HCT116 (cell line): ENCODE results near the gene ZNF532. TPM values are rescaled to one million over a fixed set of nuclear protein-coding genes. Genes with fewer than 3 reads are reported as not detected.

ENCODE experiments used
- ATAC-seq: fragments of 200-7000 bp; cut with Tn5 transposase; 2 replicates; pipeline ENCODE4 v1.9.1; 2020; ENCODE audit warnings: mild to moderate bottlenecking, moderate library complexity
- BruUV-seq: library from RNA; stranded (reverse); fragments of 400-500 nt; replicated peaks from 2 replicates; lab custom pipeline; 2021; lab: Mats Ljungman, UMichigan
- CTCF ChIA-PET: fragments of 300-600 bp; sonication (Branson Sonifier 250); formaldehyde crosslinking; loops from one replicate; lab custom pipeline; 2021; ENCODE audit warnings: antibody characterized with exemption; lab: Charles Lee
- POLR2A ChIA-PET: fragments of 300-600, 350-600 bp; sonication (Branson Sonifier 250); formaldehyde crosslinking; loops from one replicate; lab custom pipeline; 2021; ENCODE audit warnings: antibody characterized with exemption; lab: Charles Lee
- RAD21 ChIA-PET, 2 experiments: fragments of 300-600 bp; sonication (Branson Sonifier 250); formaldehyde crosslinking; loops; one replicate each; lab custom pipeline; 2023; ENCODE audit warnings: low total read pairs in 2 of 2; ENCODE audit not compliant: uncharacterized antibody in 2 of 2, unreplicated experiment in 2 of 2, low non-redundant PET in 1 of 2; lab: Charles Lee
- DNase-seq: peaks from one replicate; pipeline ENCODE4 v3.0.0-alpha.2; 2010; ENCODE audit warnings: low read depth, low spot score
- H2AFZ ChIP-seq: fragments of 200-600 bp; shearing (Covaris generic), sonication (generic); 2 replicates; pipeline ENCODE4 v1.6.1; 2017; ENCODE audit warnings: low read depth, mixed run types, mixed read lengths, antibody characterized with exemption, low read length; ENCODE audit not compliant: poor library complexity, severe bottlenecking
- H3K27ac ChIP-seq: 2 replicates; pipeline ENCODE4 v1.5.1; 2012; ENCODE audit warnings: low read depth, low read length
- H3K27me3 ChIP-seq: fragments of 200-600 bp; sonication (generic); 2 replicates; pipeline ENCODE4 v1.6.1; 2016; ENCODE audit warnings: mixed run types, low read length, mixed read lengths; ENCODE audit not compliant: insufficient read depth
- H3K36me3 ChIP-seq, 2 experiments: fragments of 200-500 bp in 1 of 2; fragments of 200-600 bp in 1 of 2; sonication (Bioruptor generic) in 1 of 2; sonication (generic) in 1 of 2; 2 replicates each; pipeline versions ENCODE4 v1.5.1 to v1.6.1; 2014 to 2016; ENCODE audit warnings: low read length in 2 of 2, inconsistent platforms in 1 of 2, mixed read lengths in 1 of 2, mixed run types in 1 of 2; ENCODE audit not compliant: insufficient read depth in 2 of 2, control insufficient read depth in 1 of 2
- H3K4me1 ChIP-seq, 2 experiments: fragments of 200-600 bp in 1 of 2; sonication (generic) in 1 of 2; 2 replicates each; pipeline versions ENCODE4 v1.5.1 to v1.6.1; 2012 to 2017; ENCODE audit warnings: low read length in 2 of 2, inconsistent platforms in 1 of 2, mild to moderate bottlenecking in 1 of 2, mixed read lengths in 1 of 2, mixed run types in 1 of 2, moderate library complexity in 1 of 2; ENCODE audit not compliant: insufficient read depth in 2 of 2, control insufficient read depth in 1 of 2
- H3K4me2 ChIP-seq: fragments of 200-600 bp; sonication (generic); 2 replicates; pipeline ENCODE4 v1.6.1; 2017; ENCODE audit warnings: mixed run types, low read length, mixed read lengths
- H3K4me3 ChIP-seq, 2 experiments: fragments of 200-600 bp in 1 of 2; sonication (generic) in 1 of 2; replicated peaks in 1 of 2; 2 replicates each; pipeline ENCODE4 v1.5.1; 2011 to 2016; ENCODE audit warnings: low read length in 2 of 2, control low read depth in 1 of 2, low read depth in 1 of 2, mild to moderate bottlenecking in 1 of 2, mixed read lengths in 1 of 2, mixed run types in 1 of 2
- H3K79me2 ChIP-seq: fragments of 200-600 bp; sonication (generic); 2 replicates; pipeline ENCODE4 v1.6.1; 2017; ENCODE audit warnings: mild to moderate bottlenecking, mixed run types, low read length, moderate library complexity, mixed read lengths; ENCODE audit not compliant: insufficient read depth
- H3K9ac ChIP-seq: fragments of 200-600 bp; sonication (generic); 2 replicates; pipeline ENCODE4 v1.6.1; 2016; ENCODE audit warnings: low read length, mixed read lengths
- H3K9me2 ChIP-seq: fragments of 200-600 bp; sonication (generic), shearing (Covaris generic); 2 replicates; pipeline ENCODE4 v1.6.1; 2017; ENCODE audit warnings: mixed run types, mild to moderate bottlenecking, moderate library complexity; ENCODE audit not compliant: insufficient read depth
- H3K9me3 ChIP-seq, 2 experiments: fragments of 200-500 bp in 1 of 2; fragments of 200-600 bp in 1 of 2; sonication (Bioruptor generic) in 1 of 2; sonication (generic) in 1 of 2; 2 replicates each; pipeline ENCODE4 v1.6.1; 2014 to 2017; ENCODE audit warnings: low read length in 2 of 2, mixed read lengths in 2 of 2, inconsistent platforms in 1 of 2, low read depth in 1 of 2, mild to moderate bottlenecking in 1 of 2, mixed run types in 1 of 2, moderate library complexity in 1 of 2; ENCODE audit not compliant: control insufficient read depth in 1 of 2, insufficient read depth in 1 of 2
- H4K20me1 ChIP-seq: fragments of 200-600 bp; sonication (generic), shearing (Covaris generic); 2 replicates; pipeline ENCODE4 v1.6.1; 2017; ENCODE audit warnings: mixed run types, mild to moderate bottlenecking, moderate library complexity; ENCODE audit not compliant: insufficient read depth
- CBX3 ChIP-seq: IDR thresholded peaks from 2 replicates; pipeline ENCODE4 v1.6.1; 2012; ENCODE audit warnings: low read depth
- CEBPB ChIP-seq: IDR thresholded peaks from 2 replicates; pipeline ENCODE4 v1.6.1; 2012; ENCODE audit warnings: low read depth
- ELF1 ChIP-seq: IDR thresholded peaks from 2 replicates; pipeline ENCODE4 v1.6.1; 2012; ENCODE audit warnings: low read depth, borderline replicate concordance
- EZH2 ChIP-seq: fragments of 200-600 bp; sonication (generic); IDR thresholded peaks from 2 replicates; pipeline ENCODE4 v1.6.1; 2017; ENCODE audit warnings: antibody characterized with exemption, mixed run types
- EZH2phosphoT487 ChIP-seq: fragments of 200-600 bp; IDR thresholded peaks from 2 replicates; pipeline ENCODE4 v1.6.1; 2018; ENCODE audit warnings: antibody characterized with exemption, borderline replicate concordance
- FOSL1 ChIP-seq: IDR thresholded peaks from 2 replicates; pipeline ENCODE4 v1.6.1; 2012; ENCODE audit warnings: low read depth
- JUND ChIP-seq: IDR thresholded peaks from 2 replicates; pipeline ENCODE4 v1.6.1; 2012
- POLR2A ChIP-seq: IDR thresholded peaks from 2 replicates; pipeline ENCODE4 v1.7.0; 2011; ENCODE audit warnings: borderline replicate concordance; ENCODE audit not compliant: insufficient read depth, insufficient read length; ENCODE audit errors: extremely low read depth
- SIN3A ChIP-seq: IDR thresholded peaks from 2 replicates; pipeline ENCODE4 v1.6.1; 2012; ENCODE audit warnings: low read depth
- SP1 ChIP-seq: IDR thresholded peaks from 2 replicates; pipeline ENCODE4 v1.6.1; 2012; ENCODE audit warnings: low read depth
- SRF ChIP-seq: IDR thresholded peaks from 2 replicates; pipeline ENCODE4 v1.6.1; 2012; ENCODE audit warnings: low read depth
- TCF7L2 ChIP-seq: IDR thresholded peaks from 2 replicates; pipeline ENCODE4 v1.7.0; 2011; ENCODE audit warnings: borderline replicate concordance, inconsistent platforms; ENCODE audit not compliant: insufficient read depth, insufficient read length; ENCODE audit errors: extremely low read depth
- YY1 ChIP-seq: IDR thresholded peaks from 2 replicates; pipeline ENCODE4 v1.6.1; 2011; ENCODE audit warnings: low read length, low read depth, moderate library complexity, mild to moderate bottlenecking; ENCODE audit not compliant: insufficient replicate concordance; ENCODE audit errors: extremely low read depth
- ZFX ChIP-seq: fragments of 450-650 bp; IDR thresholded peaks from 2 replicates; pipeline ENCODE4 v1.6.1; 2017
- ZNF274 ChIP-seq: fragments of 200-500 bp; sonication (Bioruptor generic); IDR thresholded peaks from 2 replicates; pipeline ENCODE4 v1.6.1; 2014; ENCODE audit warnings: mild to moderate bottlenecking, low read depth, low read length, inconsistent platforms
- intact Hi-C: fragments of 100-400 bp; cut with micrococcal nuclease; formaldehyde crosslinking; loops from 2 replicates; pipeline ENCODE4 v1.10.0; 2022
- total RNA-seq: library from RNA; stranded (reverse); gene quantifications from one replicate; pipeline ENCODE4 v1.2.1, GENCODE V29; 2021; ENCODE audit not compliant: unreplicated experiment
- TF ChIP-seq, protein P1 (sequence below): IDR thresholded peaks from 2 replicates; pipeline ENCODE4 v1.6.1; 2012
- TF ChIP-seq, protein P2 (sequence below): IDR thresholded peaks from 2 replicates; pipeline ENCODE4 v1.6.1; 2011; ENCODE audit warnings: mild to moderate bottlenecking, low read length, moderate library complexity; ENCODE audit not compliant: insufficient replicate concordance; ENCODE audit errors: extremely low read depth
- TF ChIP-seq, protein P3 (sequence below): IDR thresholded peaks from 2 replicates; pipeline ENCODE4 v1.6.1; 2012; ENCODE audit warnings: low read depth
- TF ChIP-seq, protein P4 (sequence below), 3 experiments: fragments of 200-600 bp in 1 of 3; sonication (generic) in 1 of 3; IDR thresholded peaks in 2 of 3; conservative IDR thresholded peaks in 1 of 3; 2 replicates each; pipeline ENCODE4 v1.5.1; 2012 to 2017; ENCODE audit warnings: low read depth in 2 of 3, low read length in 2 of 3, antibody characterized with exemption in 1 of 3, borderline replicate concordance in 1 of 3, control low read depth in 1 of 3, mild to moderate bottlenecking in 1 of 3, mixed read lengths in 1 of 3, mixed run types in 1 of 3, moderate library complexity in 1 of 3; ENCODE audit not compliant: insufficient read depth in 1 of 3

Gene ZNF532
- total RNA-seq, 1 experiment from 2014 or later = 11.6 TPM

DNA sequence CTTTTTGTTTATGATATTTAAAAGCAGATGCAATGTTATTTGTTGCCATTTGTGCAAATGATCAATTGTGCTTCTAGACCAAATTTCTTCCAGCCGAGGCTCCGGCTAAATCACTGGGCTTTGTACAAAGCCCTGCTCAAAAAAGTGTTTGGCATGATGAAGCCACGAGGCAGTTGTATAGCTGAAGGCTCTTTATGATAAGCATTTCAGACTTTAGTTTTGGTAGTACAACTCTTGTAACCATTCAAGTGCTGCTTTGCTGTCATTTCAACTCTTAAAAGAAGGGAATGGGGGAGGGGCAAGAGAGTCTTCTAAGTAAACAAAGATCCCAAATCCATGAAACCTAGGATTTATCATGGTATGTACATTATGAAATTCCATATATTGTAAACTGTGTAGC, 3.3 kb upstream of the ZNF532 start:
- Histone ChIP-seq H3K4me3 (no peak overlapping the region), H3K27me3 (no peaks in the 10 kb centered on the region), H3K9ac (no peak overlapping the region), H3K4me2 (no peak overlapping the region), H3K4me1 (peaks cover 7 to 30% of the 10 kb centered on the region in 2 experiments; a peak in 3 of 4 replicates), H3K9me3 (no peaks in the 10 kb centered on the region), H3K27ac (no peak overlapping the region), H3K79me2 (no peaks in the 10 kb centered on the region), H4K20me1 (no peaks in the 10 kb centered on the region), H3K9me2 (no peaks in the 10 kb centered on the region), H3K36me3 (no peaks in the 10 kb centered on the region), H2AFZ (no peak overlapping the region)
- ChIA-PET CTCF (no interaction called here), RAD21 (no interaction called here), POLR2A (no interaction called here)
- no TSS peak for BruUV-seq
- ATAC-seq = no peak
- TF ChIP-seq EZH2 (no peak), YY1 (no peak), JUND (no peak), ZFX (no peak), CBX3 (no peak), SP1 (no peak), ELF1 (no peak), SIN3A (no peak), SRF (no peak), CEBPB (no peak), TCF7L2 (no peak), FOSL1 (no peak), POLR2A (no peak), ZNF274 (no peak), EZH2phosphoT487 (no peak)
- TF ChIP-seq, protein P1, sequence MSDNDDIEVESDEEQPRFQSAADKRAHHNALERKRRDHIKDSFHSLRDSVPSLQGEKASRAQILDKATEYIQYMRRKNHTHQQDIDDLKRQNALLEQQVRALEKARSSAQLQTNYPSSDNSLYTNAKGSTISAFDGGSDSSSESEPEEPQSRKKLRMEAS = no peak
- TF ChIP-seq, protein P2, sequence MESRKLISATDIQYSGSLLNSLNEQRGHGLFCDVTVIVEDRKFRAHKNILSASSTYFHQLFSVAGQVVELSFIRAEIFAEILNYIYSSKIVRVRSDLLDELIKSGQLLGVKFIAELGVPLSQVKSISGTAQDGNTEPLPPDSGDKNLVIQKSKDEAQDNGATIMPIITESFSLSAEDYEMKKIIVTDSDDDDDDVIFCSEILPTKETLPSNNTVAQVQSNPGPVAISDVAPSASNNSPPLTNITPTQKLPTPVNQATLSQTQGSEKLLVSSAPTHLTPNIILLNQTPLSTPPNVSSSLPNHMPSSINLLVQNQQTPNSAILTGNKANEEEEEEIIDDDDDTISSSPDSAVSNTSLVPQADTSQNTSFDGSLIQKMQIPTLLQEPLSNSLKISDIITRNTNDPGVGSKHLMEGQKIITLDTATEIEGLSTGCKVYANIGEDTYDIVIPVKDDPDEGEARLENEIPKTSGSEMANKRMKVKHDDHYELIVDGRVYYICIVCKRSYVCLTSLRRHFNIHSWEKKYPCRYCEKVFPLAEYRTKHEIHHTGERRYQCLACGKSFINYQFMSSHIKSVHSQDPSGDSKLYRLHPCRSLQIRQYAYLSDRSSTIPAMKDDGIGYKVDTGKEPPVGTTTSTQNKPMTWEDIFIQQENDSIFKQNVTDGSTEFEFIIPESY = no peak
- TF ChIP-seq, protein P3, sequence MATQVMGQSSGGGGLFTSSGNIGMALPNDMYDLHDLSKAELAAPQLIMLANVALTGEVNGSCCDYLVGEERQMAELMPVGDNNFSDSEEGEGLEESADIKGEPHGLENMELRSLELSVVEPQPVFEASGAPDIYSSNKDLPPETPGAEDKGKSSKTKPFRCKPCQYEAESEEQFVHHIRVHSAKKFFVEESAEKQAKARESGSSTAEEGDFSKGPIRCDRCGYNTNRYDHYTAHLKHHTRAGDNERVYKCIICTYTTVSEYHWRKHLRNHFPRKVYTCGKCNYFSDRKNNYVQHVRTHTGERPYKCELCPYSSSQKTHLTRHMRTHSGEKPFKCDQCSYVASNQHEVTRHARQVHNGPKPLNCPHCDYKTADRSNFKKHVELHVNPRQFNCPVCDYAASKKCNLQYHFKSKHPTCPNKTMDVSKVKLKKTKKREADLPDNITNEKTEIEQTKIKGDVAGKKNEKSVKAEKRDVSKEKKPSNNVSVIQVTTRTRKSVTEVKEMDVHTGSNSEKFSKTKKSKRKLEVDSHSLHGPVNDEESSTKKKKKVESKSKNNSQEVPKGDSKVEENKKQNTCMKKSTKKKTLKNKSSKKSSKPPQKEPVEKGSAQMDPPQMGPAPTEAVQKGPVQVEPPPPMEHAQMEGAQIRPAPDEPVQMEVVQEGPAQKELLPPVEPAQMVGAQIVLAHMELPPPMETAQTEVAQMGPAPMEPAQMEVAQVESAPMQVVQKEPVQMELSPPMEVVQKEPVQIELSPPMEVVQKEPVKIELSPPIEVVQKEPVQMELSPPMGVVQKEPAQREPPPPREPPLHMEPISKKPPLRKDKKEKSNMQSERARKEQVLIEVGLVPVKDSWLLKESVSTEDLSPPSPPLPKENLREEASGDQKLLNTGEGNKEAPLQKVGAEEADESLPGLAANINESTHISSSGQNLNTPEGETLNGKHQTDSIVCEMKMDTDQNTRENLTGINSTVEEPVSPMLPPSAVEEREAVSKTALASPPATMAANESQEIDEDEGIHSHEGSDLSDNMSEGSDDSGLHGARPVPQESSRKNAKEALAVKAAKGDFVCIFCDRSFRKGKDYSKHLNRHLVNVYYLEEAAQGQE = no peak
- TF ChIP-seq, protein P4, sequence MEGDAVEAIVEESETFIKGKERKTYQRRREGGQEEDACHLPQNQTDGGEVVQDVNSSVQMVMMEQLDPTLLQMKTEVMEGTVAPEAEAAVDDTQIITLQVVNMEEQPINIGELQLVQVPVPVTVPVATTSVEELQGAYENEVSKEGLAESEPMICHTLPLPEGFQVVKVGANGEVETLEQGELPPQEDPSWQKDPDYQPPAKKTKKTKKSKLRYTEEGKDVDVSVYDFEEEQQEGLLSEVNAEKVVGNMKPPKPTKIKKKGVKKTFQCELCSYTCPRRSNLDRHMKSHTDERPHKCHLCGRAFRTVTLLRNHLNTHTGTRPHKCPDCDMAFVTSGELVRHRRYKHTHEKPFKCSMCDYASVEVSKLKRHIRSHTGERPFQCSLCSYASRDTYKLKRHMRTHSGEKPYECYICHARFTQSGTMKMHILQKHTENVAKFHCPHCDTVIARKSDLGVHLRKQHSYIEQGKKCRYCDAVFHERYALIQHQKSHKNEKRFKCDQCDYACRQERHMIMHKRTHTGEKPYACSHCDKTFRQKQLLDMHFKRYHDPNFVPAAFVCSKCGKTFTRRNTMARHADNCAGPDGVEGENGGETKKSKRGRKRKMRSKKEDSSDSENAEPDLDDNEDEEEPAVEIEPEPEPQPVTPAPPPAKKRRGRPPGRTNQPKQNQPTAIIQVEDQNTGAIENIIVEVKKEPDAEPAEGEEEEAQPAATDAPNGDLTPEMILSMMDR (IDR thresholded peaks at IDR 0.05 in 2 of 3, conservative IDR thresholded peaks at IDR 0.05 in 1 of 3; ENCODE audit: borderline replicate concordance in 1 of 3, insufficient read depth in 1 of 3, low read depth in 2 of 3, low read length in 2 of 3) = no peak
- DNase-seq = no peak
- intact Hi-C loops = loop anchor here (5.0 kb wide), 1 partner anchor 74 kb away; no protein-coding TSS in a partner anchor
